HEK293 (cell line): ENCODE measurements around the gene CCN2.

ENCODE experiments used
- CTCF ChIA-PET: fragments of 350-600 bp; formaldehyde crosslinking; extraction: SDS; loops from one replicate; lab custom pipeline; 2021; ENCODE audit warnings: antibody characterized with exemption; lab: Yijun Ruan, JAX
- POLR2A ChIA-PET: fragments of 300-600 bp; formaldehyde crosslinking; extraction: SDS; loops from one replicate; lab custom pipeline; 2020; ENCODE audit warnings: antibody characterized with exemption, inconsistent platforms; lab: Yijun Ruan, JAX
- H3K27ac ChIP-seq: fragments of 200-500 bp; sonication (Bioruptor generic); 2 replicates; pipeline ENCODE4 v1.5.1; 2014; ENCODE audit warnings: low read depth, low read length, control low read depth, inconsistent platforms; ENCODE audit errors: extremely low read depth
- H3K36me3 ChIP-seq, 2 experiments: fragments of 200-500 bp in 1 of 2; sonication (Bioruptor generic) in 1 of 2; 1 replicate in 1 of 2; 2 replicates in 1 of 2; pipeline ENCODE4 v1.5.1; 2014 to 2017; ENCODE audit warnings: inconsistent platforms in 2 of 2, low read length in 2 of 2; ENCODE audit not compliant: control insufficient read depth in 2 of 2, insufficient read depth in 1 of 2
- H3K4me1 ChIP-seq: fragments of 200-500 bp; sonication (Bioruptor generic); 2 replicates; pipeline ENCODE4 v1.5.1; 2014; ENCODE audit warnings: mild to moderate bottlenecking, low read length, inconsistent platforms; ENCODE audit not compliant: control insufficient read depth, insufficient read depth
- H3K4me3 ChIP-seq: 2 replicates; pipeline ENCODE4 v1.5.1; 2011; ENCODE audit warnings: low read depth, mild to moderate bottlenecking, control low read depth, low read length, moderate library complexity
- H3K9me3 ChIP-seq: fragments of 200-500 bp; sonication (Bioruptor generic); 2 replicates; pipeline ENCODE4 v1.5.1; 2014; ENCODE audit warnings: low read depth, low read length, inconsistent platforms; ENCODE audit not compliant: control insufficient read depth, insufficient read depth
- ATF2 ChIP-seq: fragments of 450-650 bp; formaldehyde crosslinking; IDR thresholded peaks from 2 replicates; pipeline ENCODE4 v1.5.1; 2016; ENCODE audit warnings: missing biosample characterization, missing genetic modification characterization, low read depth
- BCL11A ChIP-seq: fragments of 450-650 bp; formaldehyde crosslinking; IDR thresholded peaks from 2 replicates; pipeline ENCODE4 v1.5.1; 2016; ENCODE audit warnings: low read depth, missing biosample characterization, missing genetic modification characterization
- IKZF3 ChIP-seq: fragments of 450-650 bp; IDR thresholded peaks from 2 replicates; pipeline ENCODE4 v1.5.0; 2018; ENCODE audit warnings: missing biosample characterization, mild to moderate bottlenecking, missing genetic modification characterization, moderate library complexity
- KLF9 ChIP-seq: fragments of 450-650 bp; formaldehyde crosslinking; IDR thresholded peaks from 2 replicates; pipeline ENCODE4 v1.5.1; 2016; ENCODE audit warnings: missing biosample characterization, missing genetic modification characterization, low read depth
- TRIM28 ChIP-seq: IDR thresholded peaks from 2 replicates; pipeline ENCODE4 v1.6.1; 2011; ENCODE audit warnings: low read length, control low read depth, borderline replicate concordance
- WT1 ChIP-seq: fragments of 450-650 bp; formaldehyde crosslinking; IDR thresholded peaks from 2 replicates; pipeline ENCODE4 v1.5.1; 2016; ENCODE audit warnings: missing biosample characterization, missing genetic modification characterization
- ZNF121 ChIP-seq: fragments of 450-650 bp; formaldehyde crosslinking; IDR thresholded peaks from 2 replicates; pipeline ENCODE4 v1.5.1; 2016; ENCODE audit warnings: missing biosample characterization, missing genetic modification characterization
- ZNF169 ChIP-seq: fragments of 450-650 bp; formaldehyde crosslinking; IDR thresholded peaks from 2 replicates; pipeline ENCODE4 v1.5.1; 2016; ENCODE audit warnings: missing biosample characterization, missing genetic modification characterization
- ZNF174 ChIP-seq: fragments of 450-650 bp; formaldehyde crosslinking; IDR thresholded peaks from 2 replicates; pipeline ENCODE4 v1.5.0; 2017; ENCODE audit warnings: missing biosample characterization, mild to moderate bottlenecking, missing genetic modification characterization
- ZNF324 ChIP-seq: fragments of 450-650 bp; formaldehyde crosslinking; IDR thresholded peaks from 2 replicates; pipeline ENCODE4 v1.5.1; 2016; ENCODE audit warnings: missing biosample characterization, missing genetic modification characterization
- ZNF335 ChIP-seq: fragments of 450-650 bp; formaldehyde crosslinking; conservative IDR thresholded peaks from 2 replicates; pipeline ENCODE4 v1.5.1; 2016; ENCODE audit warnings: missing biosample characterization, missing genetic modification characterization
- ZNF362 ChIP-seq: fragments of 450-650 bp; formaldehyde crosslinking; IDR thresholded peaks from 2 replicates; pipeline ENCODE4 v1.5.1; 2016; ENCODE audit warnings: missing biosample characterization, missing genetic modification characterization
- ZNF518A ChIP-seq: fragments of 450-650 bp; formaldehyde crosslinking; conservative IDR thresholded peaks from 2 replicates; pipeline ENCODE4 v1.5.1; 2016; ENCODE audit warnings: low read depth, missing biosample characterization, missing genetic modification characterization
- ZNF558 ChIP-seq: fragments of 450-650 bp; formaldehyde crosslinking; IDR thresholded peaks from 2 replicates; pipeline ENCODE4 v1.5.1; 2016; ENCODE audit warnings: missing biosample characterization, missing genetic modification characterization
- ZNF571 ChIP-seq: fragments of 450-650 bp; formaldehyde crosslinking; IDR thresholded peaks from 2 replicates; pipeline ENCODE4 v1.5.0; 2017; ENCODE audit warnings: missing biosample characterization, missing genetic modification characterization
- ZNF626 ChIP-seq: fragments of 450-650 bp; sonication (Bioruptor Pico); formaldehyde crosslinking; IDR thresholded peaks from 2 replicates; pipeline ENCODE4 v1.5.1; 2018; ENCODE audit warnings: missing biosample characterization, missing genetic modification characterization, inconsistent platforms
- ZNF704 ChIP-seq: fragments of 450-650 bp; formaldehyde crosslinking; IDR thresholded peaks from 2 replicates; pipeline ENCODE4 v1.5.1; 2016; ENCODE audit warnings: missing biosample characterization, missing genetic modification characterization

CCN2 gene

GRCh38 chr6:131911951-131912350, 39.2 kb downstream of the CCN2 start:
- TF ChIP-seq WT1 (tag by site-specific recombination), result no peak
- TF ChIP-seq KLF9 (tag by site-specific recombination), result no peak
- TF ChIP-seq TRIM28, result no peak
- no peak for TF ChIP-seq ZNF174 (tag by site-specific recombination)
- no peak for TF ChIP-seq ZNF169 (tag by site-specific recombination)
- TF ChIP-seq ZNF558, result no peak
- no peak for TF ChIP-seq ZNF362 (tag by site-specific recombination)
- no peak for TF ChIP-seq ZNF121 (tag by site-specific recombination)
- TF ChIP-seq ZNF324 (tag by site-specific recombination), result no peak
- TF ChIP-seq IKZF3 (tag by site-specific recombination), result no peak
- no peak for TF ChIP-seq ZNF571 (tag by site-specific recombination)
- no peak for TF ChIP-seq ZNF335 (tag by site-specific recombination)
- no peak for TF ChIP-seq ZNF704 (tag by site-specific recombination)
- TF ChIP-seq BCL11A (tag by site-specific recombination), result no peak
- TF ChIP-seq ZNF626 (tag by site-specific recombination), result no peak
- POLR2A ChIA-PET, result no interaction called here
- CTCF ChIA-PET, result interaction anchor here (0.7 to 9.9 kb wide), 9 partner anchors 11 to 367 kb away, joined by 3 to 188 read pairs (median 5); no protein-coding TSS in a partner anchor

GRCh38 chr6:131910956-131911355, 40.2 kb downstream of the CCN2 start:
- Histone ChIP-seq H3K36me3 (no peaks in the 10 kb centered on the region), H3K27ac (no peak overlapping the region), H3K9me3 (no peaks in the 10 kb centered on the region), H3K4me1 (no peaks in the 10 kb centered on the region), H3K4me3 (no peak overlapping the region)
- TF ChIP-seq ATF2 (tag by site-specific recombination), result peak; percentile 63
- no peak for TF ChIP-seq ZNF518A (tag by site-specific recombination)
- CTCF ChIA-PET, result interaction anchor here (0.7 to 9.9 kb wide), 20 partner anchors 9 to 574 kb away, joined by 3 to 188 read pairs (median 6); no protein-coding TSS in a partner anchor
- POLR2A ChIA-PET, result no interaction called here

More at GRCh38 chr6:131911951-131912350, 39.2 kb downstream of the CCN2 start:
- H3K4me3 ChIP-seq, result no peak overlapping the region
- no peaks in the 10 kb centered on the region for H3K4me1 ChIP-seq
- no peaks in the 10 kb centered on the region for H3K9me3 ChIP-seq
- H3K27ac ChIP-seq, result no peak overlapping the region
- no peaks in the 10 kb centered on the region for H3K36me3 ChIP-seq
